HepG2 (cell line): ENCODE measurements around the gene ACVR2A. TPM values are rescaled to one million over a fixed set of nuclear protein-coding genes. Genes with fewer than 3 reads are reported as not detected.

Experiments
- HMG20A ChIP-seq: IDR thresholded peaks from 2 replicates; pipeline ENCODE4 v1.6.1; 2016; ENCODE audit warnings: borderline replicate concordance
- MBD4 ChIP-seq: IDR thresholded peaks from 2 replicates; pipeline ENCODE4 v1.6.1; 2012; ENCODE audit warnings: low read length, inconsistent platforms, borderline replicate concordance
- SRSF9 ChIP-seq: fragments of 200-400 bp; formaldehyde crosslinking; IDR thresholded peaks from 2 replicates; pipeline ENCODE4 v1.6.1; 2018; ENCODE audit warnings: borderline replicate concordance, mild to moderate bottlenecking, low read depth, low read length; ENCODE audit not compliant: insufficient read depth, poor library complexity, severe bottlenecking
- WIZ ChIP-seq: sonication (generic); formaldehyde crosslinking; IDR thresholded peaks from 2 replicates; pipeline ENCODE4 v1.5.1; 2020; ENCODE audit warnings: mild to moderate bottlenecking, missing genetic modification reagents
- ZNF552 ChIP-seq: sonication (generic); formaldehyde crosslinking; IDR thresholded peaks from 2 replicates; pipeline ENCODE4 v1.9.0; 2022; ENCODE audit warnings: missing genetic modification reagents, mild to moderate bottlenecking, borderline replicate concordance
- ZNF720 ChIP-seq: sonication (generic); formaldehyde crosslinking; IDR thresholded peaks from 2 replicates; pipeline ENCODE4 v1.4.0; 2020; ENCODE audit warnings: missing genetic modification reagents
- polyA plus RNA-seq, 8 experiments: library from polyadenylated mRNA; depleted of rRNA in 3 of 8; stranded (reverse) in 7 of 8; unstranded in 1 of 8; fragments of >200 nt; fragmentation: Illumina TruSeq in 4 of 8; extraction: Trizol in 4 of 8; gene quantifications; 2 replicates each; pipeline versions ENCODE4 v1.2.1 to v1.2.3, GENCODE V29; 2011 to 2016; ENCODE audit warnings: low read depth in 4 of 8, missing spikeins in 1 of 8, mixed read lengths in 1 of 8; ENCODE audit not compliant: insufficient read depth in 1 of 8
- total RNA-seq, 5 experiments: library from RNA; depleted of rRNA; stranded (reverse); fragments of >200 nt; fragmentation: Illumina TruSeq; extraction: Trizol; gene quantifications; 2 replicates each; pipeline ENCODE4 v1.2.3, GENCODE V29; 2016; ENCODE audit warnings: low read depth in 1 of 5
- TF ChIP-seq, protein P1 (sequence below): sonication (generic); formaldehyde crosslinking; IDR thresholded peaks from 2 replicates; pipeline ENCODE4 v1.5.0; 2020; ENCODE audit warnings: mild to moderate bottlenecking, missing genetic modification reagents
- TF ChIP-seq, protein P2 (sequence below), 2 experiments: sonication (generic) in 1 of 2; formaldehyde crosslinking in 1 of 2; IDR thresholded peaks; 2 replicates each; pipeline versions ENCODE4 v1.6.1 to v1.9.0; 2014 to 2022; ENCODE audit warnings: antibody characterized with exemption in 1 of 2, borderline replicate concordance in 1 of 2, inconsistent platforms in 1 of 2, low read depth in 1 of 2, missing genetic modification reagents in 1 of 2
- TF ChIP-seq, protein P3 (sequence below): sonication (generic); formaldehyde crosslinking; IDR thresholded peaks from 2 replicates; pipeline ENCODE4 v1.5.1; 2020; ENCODE audit warnings: mild to moderate bottlenecking, missing genetic modification reagents, borderline replicate concordance
- TF ChIP-seq, protein P4 (sequence below): IDR thresholded peaks from 2 replicates; pipeline ENCODE4 v1.4.0; 2020; ENCODE audit warnings: mild to moderate bottlenecking, missing genetic modification reagents

The ACVR2A gene
- total and polyA plus RNA-seq, 2 of the 13 experiments (the other 11 are each of a cell fraction or from before 2014, with no cell fraction given) = 8.3 to 18.0 TPM

DNA sequence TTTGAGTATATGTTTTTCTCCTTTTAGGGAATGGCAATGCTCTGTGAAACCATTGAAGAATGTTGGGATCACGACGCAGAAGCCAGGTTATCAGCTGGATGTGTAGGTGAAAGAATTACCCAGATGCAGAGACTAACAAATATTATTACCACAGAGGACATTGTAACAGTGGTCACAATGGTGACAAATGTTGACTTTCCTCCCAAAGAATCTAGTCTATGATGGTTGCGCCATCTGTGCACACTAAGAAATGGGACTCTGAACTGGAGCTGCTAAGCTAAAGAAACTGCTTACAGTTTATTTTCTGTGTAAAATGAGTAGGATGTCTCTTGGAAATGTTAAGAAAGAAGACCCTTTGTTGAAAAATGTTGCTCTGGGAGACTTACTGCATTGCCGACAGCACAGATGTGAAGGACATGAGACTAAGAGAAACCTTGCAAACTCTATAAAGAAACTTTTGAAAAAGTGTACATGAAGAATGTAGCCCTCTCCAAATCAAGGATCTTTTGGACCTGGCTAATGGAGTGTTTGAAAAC lies 82.3 kb downstream of the ACVR2A start (continued):
- TF ChIP-seq, protein P1, sequence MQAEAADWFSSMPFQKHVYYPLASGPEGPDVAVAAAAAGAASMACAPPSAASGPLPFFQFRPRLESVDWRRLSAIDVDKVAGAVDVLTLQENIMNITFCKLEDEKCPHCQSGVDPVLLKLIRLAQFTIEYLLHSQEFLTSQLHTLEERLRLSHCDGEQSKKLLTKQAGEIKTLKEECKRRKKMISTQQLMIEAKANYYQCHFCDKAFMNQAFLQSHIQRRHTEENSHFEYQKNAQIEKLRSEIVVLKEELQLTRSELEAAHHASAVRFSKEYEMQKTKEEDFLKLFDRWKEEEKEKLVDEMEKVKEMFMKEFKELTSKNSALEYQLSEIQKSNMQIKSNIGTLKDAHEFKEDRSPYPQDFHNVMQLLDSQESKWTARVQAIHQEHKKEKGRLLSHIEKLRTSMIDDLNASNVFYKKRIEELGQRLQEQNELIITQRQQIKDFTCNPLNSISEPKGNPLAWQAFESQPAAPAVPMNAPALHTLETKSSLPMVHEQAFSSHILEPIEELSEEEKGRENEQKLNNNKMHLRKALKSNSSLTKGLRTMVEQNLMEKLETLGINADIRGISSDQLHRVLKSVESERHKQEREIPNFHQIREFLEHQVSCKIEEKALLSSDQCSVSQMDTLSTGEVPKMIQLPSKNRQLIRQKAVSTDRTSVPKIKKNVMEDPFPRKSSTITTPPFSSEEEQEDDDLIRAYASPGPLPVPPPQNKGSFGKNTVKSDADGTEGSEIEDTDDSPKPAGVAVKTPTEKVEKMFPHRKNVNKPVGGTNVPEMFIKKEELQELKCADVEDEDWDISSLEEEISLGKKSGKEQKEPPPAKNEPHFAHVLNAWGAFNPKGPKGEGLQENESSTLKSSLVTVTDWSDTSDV (CRISPR knock-in tag) = no peak
- TF ChIP-seq SRSF9 (no peak), HMG20A (CRISPR knock-in tag) (peak; percentile 99), ZNF720 (CRISPR knock-in tag) (no peak), ZNF552 (CRISPR knock-in tag) (no peak), WIZ (CRISPR knock-in tag) (no peak), MBD4 (peak; percentile 91; the same call in 1 of the 2 replicates)
- TF ChIP-seq, protein P2, sequence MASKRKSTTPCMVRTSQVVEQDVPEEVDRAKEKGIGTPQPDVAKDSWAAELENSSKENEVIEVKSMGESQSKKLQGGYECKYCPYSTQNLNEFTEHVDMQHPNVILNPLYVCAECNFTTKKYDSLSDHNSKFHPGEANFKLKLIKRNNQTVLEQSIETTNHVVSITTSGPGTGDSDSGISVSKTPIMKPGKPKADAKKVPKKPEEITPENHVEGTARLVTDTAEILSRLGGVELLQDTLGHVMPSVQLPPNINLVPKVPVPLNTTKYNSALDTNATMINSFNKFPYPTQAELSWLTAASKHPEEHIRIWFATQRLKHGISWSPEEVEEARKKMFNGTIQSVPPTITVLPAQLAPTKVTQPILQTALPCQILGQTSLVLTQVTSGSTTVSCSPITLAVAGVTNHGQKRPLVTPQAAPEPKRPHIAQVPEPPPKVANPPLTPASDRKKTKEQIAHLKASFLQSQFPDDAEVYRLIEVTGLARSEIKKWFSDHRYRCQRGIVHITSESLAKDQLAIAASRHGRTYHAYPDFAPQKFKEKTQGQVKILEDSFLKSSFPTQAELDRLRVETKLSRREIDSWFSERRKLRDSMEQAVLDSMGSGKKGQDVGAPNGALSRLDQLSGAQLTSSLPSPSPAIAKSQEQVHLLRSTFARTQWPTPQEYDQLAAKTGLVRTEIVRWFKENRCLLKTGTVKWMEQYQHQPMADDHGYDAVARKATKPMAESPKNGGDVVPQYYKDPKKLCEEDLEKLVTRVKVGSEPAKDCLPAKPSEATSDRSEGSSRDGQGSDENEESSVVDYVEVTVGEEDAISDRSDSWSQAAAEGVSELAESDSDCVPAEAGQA (IDR thresholded peaks at IDR 0.05; ENCODE audit: low read depth) = no peak; the same call in none of the 2 replicates
- TF ChIP-seq, protein P2 (CRISPR knock-in tag; IDR thresholded peaks at IDR 0.05; ENCODE audit: borderline replicate concordance) = no peak
- TF ChIP-seq, protein P3, sequence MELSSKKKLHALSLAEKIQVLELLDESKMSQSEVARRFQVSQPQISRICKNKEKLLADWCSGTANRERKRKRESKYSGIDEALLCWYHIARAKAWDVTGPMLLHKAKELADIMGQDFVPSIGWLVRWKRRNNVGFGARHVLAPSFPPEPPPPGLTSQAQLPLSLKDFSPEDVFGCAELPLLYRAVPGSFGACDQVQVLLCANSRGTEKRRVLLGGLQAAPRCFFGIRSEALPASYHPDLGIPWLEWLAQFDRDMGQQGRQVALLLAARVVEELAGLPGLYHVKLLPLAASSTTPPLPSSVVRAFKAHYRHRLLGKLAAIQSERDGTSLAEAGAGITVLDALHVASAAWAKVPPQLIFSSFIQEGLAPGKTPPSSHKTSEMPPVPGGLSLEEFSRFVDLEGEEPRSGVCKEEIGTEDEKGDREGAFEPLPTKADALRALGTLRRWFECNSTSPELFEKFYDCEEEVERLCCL (CRISPR knock-in tag) = no peak
- TF ChIP-seq, protein P4, sequence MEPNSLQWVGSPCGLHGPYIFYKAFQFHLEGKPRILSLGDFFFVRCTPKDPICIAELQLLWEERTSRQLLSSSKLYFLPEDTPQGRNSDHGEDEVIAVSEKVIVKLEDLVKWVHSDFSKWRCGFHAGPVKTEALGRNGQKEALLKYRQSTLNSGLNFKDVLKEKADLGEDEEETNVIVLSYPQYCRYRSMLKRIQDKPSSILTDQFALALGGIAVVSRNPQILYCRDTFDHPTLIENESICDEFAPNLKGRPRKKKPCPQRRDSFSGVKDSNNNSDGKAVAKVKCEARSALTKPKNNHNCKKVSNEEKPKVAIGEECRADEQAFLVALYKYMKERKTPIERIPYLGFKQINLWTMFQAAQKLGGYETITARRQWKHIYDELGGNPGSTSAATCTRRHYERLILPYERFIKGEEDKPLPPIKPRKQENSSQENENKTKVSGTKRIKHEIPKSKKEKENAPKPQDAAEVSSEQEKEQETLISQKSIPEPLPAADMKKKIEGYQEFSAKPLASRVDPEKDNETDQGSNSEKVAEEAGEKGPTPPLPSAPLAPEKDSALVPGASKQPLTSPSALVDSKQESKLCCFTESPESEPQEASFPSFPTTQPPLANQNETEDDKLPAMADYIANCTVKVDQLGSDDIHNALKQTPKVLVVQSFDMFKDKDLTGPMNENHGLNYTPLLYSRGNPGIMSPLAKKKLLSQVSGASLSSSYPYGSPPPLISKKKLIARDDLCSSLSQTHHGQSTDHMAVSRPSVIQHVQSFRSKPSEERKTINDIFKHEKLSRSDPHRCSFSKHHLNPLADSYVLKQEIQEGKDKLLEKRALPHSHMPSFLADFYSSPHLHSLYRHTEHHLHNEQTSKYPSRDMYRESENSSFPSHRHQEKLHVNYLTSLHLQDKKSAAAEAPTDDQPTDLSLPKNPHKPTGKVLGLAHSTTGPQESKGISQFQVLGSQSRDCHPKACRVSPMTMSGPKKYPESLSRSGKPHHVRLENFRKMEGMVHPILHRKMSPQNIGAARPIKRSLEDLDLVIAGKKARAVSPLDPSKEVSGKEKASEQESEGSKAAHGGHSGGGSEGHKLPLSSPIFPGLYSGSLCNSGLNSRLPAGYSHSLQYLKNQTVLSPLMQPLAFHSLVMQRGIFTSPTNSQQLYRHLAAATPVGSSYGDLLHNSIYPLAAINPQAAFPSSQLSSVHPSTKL (CRISPR knock-in tag) = peak; percentile 100
